Right lobe of liver (tissue), 6 donors: ENCODE measurements around the gene PCDHA4. TPM values are rescaled to one million over a fixed set of nuclear protein-coding genes. Genes with fewer than 3 reads are reported as not detected.
"Not testable (repeated sequence)": the region's sequence is repeated elsewhere in the genome, so short reads cannot be mapped to it uniquely, and the experiment has no call there.

Experiments used
- ATAC-seq, 4 donors: fragments of 200-7000 bp; cut with Tn5 transposase; one replicate each; pipeline ENCODE4 v1.9.1; 2020; ENCODE audit warnings: mild to moderate bottlenecking in 4 of 4, moderate library complexity in 4 of 4
- DNase-seq, 3 donors: peaks; one replicate each; pipeline ENCODE4 v3.0.0-alpha.2; 2020
- H3K27ac ChIP-seq, 3 donors: fragments of 200-600 bp; one replicate each; pipeline ENCODE4 v1.8.0; 2022
- H3K27me3 ChIP-seq, 2 donors: fragments of 200-600 bp; one replicate each; pipeline ENCODE4 v1.8.0; 2022
- H3K36me3 ChIP-seq, 4 donors: fragments of 200-600 bp; sonication (generic) in 1 of 4; one replicate each; pipeline versions ENCODE4 v1.5.1 to v1.8.0; 2017 to 2022; ENCODE audit warnings: control low read depth in 1 of 4
- H3K4me1 ChIP-seq, 4 donors: fragments of 200-600 bp; sonication (generic) in 1 of 4; one replicate each; pipeline versions ENCODE4 v1.5.1 to v1.8.0; 2017 to 2022; ENCODE audit warnings: control low read depth in 1 of 4
- H3K4me3 ChIP-seq, 3 donors: fragments of 200-600 bp; one replicate each; pipeline ENCODE4 v1.8.0; 2022
- H3K9me3 ChIP-seq, 4 donors: fragments of 200-600 bp; sonication (generic) in 1 of 4; one replicate each; pipeline versions ENCODE4 v1.5.1 to v1.8.0; 2017 to 2022; ENCODE audit warnings: control low read depth in 1 of 4
- POLR2A ChIP-seq: fragments of 450-650 bp; IDR thresholded peaks from one replicate; pipeline ENCODE4 v1.6.1; 2017; ENCODE audit warnings: antibody characterized with exemption, mild to moderate bottlenecking
- WGBS: methylation state at CpG from one replicate; pipeline ENCODE4 v1.1.6; 2018; ENCODE audit warnings: low coverage, low lambda C conversion rate; ENCODE audit not compliant: insufficient coverage; ENCODE audit errors: missing lambda C conversion rate; 5-methylcytosine and 5-hydroxymethylcytosine counted together
- intact Hi-C, 2 donors: fragments of 100-400 bp; cut with DNase I; formaldehyde crosslinking; loops; one replicate each; pipeline versions ENCODE4 v1.11.2 to v1.14.1; 2022
- total RNA-seq, 6 experiments: library from RNA; depleted of rRNA in 2 of 6; stranded (reverse); fragments of >200 nt in 2 of 6; fragmentation: NEBNext Ultra II Directional in 3 of 6; extraction: Animal tissue kit (Norgen Biotek cat#: 25700) in 3 of 6; gene quantifications; one replicate each; pipeline versions ENCODE4 v1.1.0 to v1.2.4, GENCODE V29; 2016 to 2023
- TF ChIP-seq, protein P1 (sequence below), 4 donors: fragments of 200-600 bp in 3 of 4; fragments of 450-650 bp in 1 of 4; IDR thresholded peaks; one replicate each; pipeline versions ENCODE4 v1.5.1 to v1.8.0; 2016 to 2022; ENCODE audit warnings: antibody characterized with exemption in 4 of 4, mild to moderate bottlenecking in 2 of 4
- donor health status: DM: no; HTN: yes; CAD: no.
- donor health status: DM: no; HTN: no; CAD: no.
- donor health status: DM: no; HTN: no; CAD: no.
- donor health status: DM: no; HTN: yes; CAD: no.
- donor health status: DM: no; HTN: yes; CAD: no.

Gene PCDHA4
- total RNA-seq, 6 experiments from 2014 or later: 0.09 to 0.19 (median 0.13) TPM; not detected in 2

DNA sequence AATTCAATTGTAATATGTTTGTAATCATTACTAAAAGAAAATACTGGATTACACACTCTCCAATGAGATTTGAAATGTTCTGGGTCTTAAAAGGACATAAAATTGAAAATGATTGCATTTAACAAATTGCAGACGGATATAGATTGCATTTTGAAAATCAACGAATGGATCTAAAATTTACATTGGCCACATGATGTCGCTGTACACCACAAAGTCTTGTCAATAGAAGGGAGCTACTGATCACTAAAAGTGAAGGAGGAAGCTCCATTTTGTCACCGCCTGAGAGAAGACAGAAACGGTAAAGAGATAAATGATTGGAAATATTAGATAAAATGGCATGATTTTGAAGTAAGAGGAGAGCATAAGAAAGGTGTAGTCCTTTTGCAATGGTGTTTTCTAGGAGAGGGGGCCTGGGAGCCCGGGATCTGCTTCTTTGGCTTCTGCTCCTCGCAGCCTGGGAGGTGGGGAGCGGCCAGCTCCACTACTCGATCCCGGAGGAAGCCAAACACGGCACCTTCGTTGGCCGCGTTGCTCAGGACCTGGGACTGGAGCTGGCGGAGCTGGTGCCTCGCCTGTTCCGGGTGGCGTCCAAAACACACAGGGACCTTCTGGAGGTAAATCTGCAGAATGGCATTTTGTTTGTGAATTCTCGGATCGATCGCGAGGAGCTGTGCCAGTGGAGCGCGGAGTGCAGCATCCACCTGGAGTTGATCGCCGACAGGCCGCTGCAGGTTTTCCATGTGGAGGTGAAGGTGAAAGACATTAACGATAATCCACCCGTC, 20.8 kb upstream of the PCDHA4 start, which contains the start of gene PCDHA1:
PCDHA1 (plus strand) TSS at position 236 of the 782 bp plus-strand sequence.
- TF ChIP-seq, protein P1, sequence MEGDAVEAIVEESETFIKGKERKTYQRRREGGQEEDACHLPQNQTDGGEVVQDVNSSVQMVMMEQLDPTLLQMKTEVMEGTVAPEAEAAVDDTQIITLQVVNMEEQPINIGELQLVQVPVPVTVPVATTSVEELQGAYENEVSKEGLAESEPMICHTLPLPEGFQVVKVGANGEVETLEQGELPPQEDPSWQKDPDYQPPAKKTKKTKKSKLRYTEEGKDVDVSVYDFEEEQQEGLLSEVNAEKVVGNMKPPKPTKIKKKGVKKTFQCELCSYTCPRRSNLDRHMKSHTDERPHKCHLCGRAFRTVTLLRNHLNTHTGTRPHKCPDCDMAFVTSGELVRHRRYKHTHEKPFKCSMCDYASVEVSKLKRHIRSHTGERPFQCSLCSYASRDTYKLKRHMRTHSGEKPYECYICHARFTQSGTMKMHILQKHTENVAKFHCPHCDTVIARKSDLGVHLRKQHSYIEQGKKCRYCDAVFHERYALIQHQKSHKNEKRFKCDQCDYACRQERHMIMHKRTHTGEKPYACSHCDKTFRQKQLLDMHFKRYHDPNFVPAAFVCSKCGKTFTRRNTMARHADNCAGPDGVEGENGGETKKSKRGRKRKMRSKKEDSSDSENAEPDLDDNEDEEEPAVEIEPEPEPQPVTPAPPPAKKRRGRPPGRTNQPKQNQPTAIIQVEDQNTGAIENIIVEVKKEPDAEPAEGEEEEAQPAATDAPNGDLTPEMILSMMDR (IDR thresholded peaks at IDR 0.05): no peak
- TF ChIP-seq POLR2A: no peak
- peaks cover 0 to 8% (median 2%) of the 10 kb centered on the region in 4 donors for H3K9me3 ChIP-seq
- H3K27ac ChIP-seq: no peak within 1 kb of the TSS

DNA sequence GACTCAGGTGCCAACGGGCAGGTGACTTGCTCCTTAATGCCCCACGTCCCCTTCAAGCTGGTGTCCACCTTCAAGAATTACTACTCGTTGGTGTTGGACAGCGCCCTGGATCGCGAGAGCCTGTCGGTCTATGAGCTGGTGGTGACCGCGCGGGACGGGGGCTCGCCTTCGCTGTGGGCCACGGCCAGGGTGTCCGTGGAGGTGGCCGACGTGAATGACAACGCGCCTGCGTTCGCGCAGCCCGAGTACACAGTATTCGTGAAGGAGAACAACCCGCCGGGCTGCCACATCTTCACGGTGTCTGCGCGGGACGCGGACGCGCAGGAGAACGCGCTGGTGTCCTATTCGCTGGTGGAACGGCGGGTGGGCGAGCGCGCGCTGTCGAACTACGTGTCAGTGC, 19.4 kb upstream of the PCDHA4 start:
- H3K4me3 ChIP-seq: not testable (repeated sequence)

More for the DNA sequence above, 20.8 kb upstream of the PCDHA4 start, which contains the start of gene PCDHA1:
- H3K4me1 ChIP-seq: no peaks in the 10 kb centered on the region
- intact Hi-C loops: no loop called here
- DNase-seq (no peak), ATAC-seq (no peak)
- no peak within 1 kb of the TSS for H3K4me3 ChIP-seq
- H3K36me3 ChIP-seq: no peaks in the 10 kb centered on the region
- 10% methylated on average over 12 of the region's 29 CpGs for WGBS
- no peaks in the 10 kb centered on the region for H3K27me3 ChIP-seq

DNA sequence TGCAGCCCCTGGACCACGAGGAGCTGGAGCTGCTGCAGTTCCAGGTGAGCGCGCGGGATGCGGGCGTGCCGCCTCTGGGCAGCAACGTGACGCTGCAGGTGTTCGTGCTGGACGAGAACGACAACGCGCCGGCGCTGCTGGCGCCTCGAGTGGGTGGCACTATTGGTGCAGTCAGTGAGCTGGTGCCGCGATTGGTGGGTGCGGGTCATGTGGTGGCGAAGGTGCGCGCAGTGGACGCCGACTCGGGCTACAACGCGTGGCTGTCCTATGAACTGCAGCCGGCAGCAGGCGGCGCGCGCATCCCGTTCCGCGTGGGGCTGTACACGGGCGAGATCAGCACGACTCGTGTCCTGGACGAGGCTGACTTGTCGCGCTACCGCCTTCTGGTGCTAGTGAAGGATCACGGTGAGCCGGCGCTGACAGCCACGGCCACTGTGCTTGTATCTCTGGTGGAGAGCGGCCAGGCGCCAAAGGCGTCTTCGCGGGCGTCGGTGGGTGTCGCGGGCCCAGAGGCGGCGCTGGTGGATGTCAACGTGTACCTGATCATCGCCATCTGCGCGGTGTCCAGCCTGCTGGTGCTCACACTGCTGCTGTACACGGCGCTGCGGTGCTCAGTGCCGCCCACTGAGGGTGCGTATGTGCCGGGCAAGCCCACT, 18.9 kb upstream of the PCDHA4 start:
- H3K27me3 ChIP-seq, H3K9me3 ChIP-seq, H3K4me1 ChIP-seq, H3K27ac ChIP-seq, ATAC-seq, H3K36me3 ChIP-seq, H3K4me3 ChIP-seq, DNase-seq, intact Hi-C loops: not testable (repeated sequence)
- WGBS: no CpG with 5 or more reads among the region's 70 CpGs

More for the DNA sequence above, 19.4 kb upstream of the PCDHA4 start:
- H3K27me3 ChIP-seq, H3K27ac ChIP-seq, H3K36me3 ChIP-seq, intact Hi-C loops, H3K9me3 ChIP-seq, ATAC-seq, H3K4me1 ChIP-seq, DNase-seq: not testable (repeated sequence)
- WGBS: 45% methylated on average over 13 of the region's 44 CpGs

DNA sequence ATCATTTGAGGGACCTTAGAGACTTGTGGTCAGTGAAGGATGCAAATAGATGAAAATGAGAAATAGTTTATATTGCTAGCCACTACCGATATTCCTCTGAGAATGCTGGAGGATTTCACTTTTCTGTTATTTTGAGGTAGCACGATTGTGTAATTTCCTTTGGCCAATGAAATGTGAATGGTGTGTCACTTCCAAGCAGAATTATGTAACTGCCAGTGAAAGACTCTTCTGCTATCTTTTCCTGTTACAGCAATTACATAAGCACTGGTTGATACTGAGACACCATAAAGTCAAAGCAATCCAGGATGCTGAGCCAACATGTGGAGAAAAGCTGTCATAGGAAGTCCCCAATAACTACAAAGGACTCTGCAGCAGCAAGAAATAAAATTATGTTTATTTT, 15.8 kb upstream of the PCDHA4 start:
- DNase-seq (no peak), ATAC-seq (no peak)
- Histone ChIP-seq H3K27ac (no peak overlapping the region), H3K9me3 (peaks cover 0 to 13% (median 3%) of the 10 kb centered on the region in 4 donors), H3K4me3 (no peak overlapping the region), H3K4me1 (no peaks in the 10 kb centered on the region), H3K36me3 (no peaks in the 10 kb centered on the region), H3K27me3 (peaks cover 0 to 5% of the 10 kb centered on the region in 2 donors)
- 34% methylated on average over 2 of the region's 2 CpGs for WGBS
- TF ChIP-seq, protein P1 (IDR thresholded peaks at IDR 0.05): no peak
- TF ChIP-seq POLR2A: no peak
- intact Hi-C loops: no loop called here

DNA sequence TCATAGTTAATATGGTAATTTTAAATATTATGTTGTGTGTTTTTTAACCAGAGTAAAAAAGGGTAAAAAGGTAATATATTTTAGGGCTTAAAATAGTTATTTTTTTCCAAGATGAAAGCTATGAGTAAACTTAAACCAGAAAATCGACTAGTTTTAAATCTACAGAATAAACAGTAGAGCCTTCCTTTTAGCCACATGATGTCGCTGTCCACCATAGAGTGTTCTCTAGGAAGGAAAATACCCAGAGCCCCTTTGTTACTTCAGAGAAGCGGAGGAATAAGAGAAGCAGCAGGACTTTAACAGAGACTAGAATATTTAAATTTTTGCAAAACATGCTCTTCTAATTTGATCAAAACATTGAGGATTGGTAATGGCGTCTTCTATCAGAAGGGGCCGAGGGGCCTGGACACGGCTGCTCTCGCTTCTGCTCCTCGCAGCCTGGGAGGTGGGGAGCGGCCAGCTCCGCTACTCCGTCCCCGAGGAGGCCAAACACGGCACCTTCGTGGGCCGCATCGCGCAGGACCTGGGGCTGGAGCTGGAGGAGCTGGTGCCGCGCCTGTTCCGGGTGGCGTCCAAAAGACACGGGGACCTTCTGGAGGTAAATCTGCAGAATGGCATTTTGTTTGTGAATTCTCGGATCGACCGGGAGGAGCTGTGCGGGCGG, 12.1 kb upstream of the PCDHA4 start, which contains the start of gene PCDHA2:
PCDHA2 (plus strand) TSS at position 258 of the 664 bp plus-strand sequence.
- ATAC-seq (no peak), DNase-seq (no peak)
- Histone ChIP-seq H3K36me3 (no peaks in the 10 kb centered on the region), H3K4me1 (no peaks in the 10 kb centered on the region), H3K4me3 (no peak within 1 kb of the TSS), H3K27ac (no peak within 1 kb of the TSS), H3K9me3 (peaks cover 0 to 5% (median 2%) of the 10 kb centered on the region in 4 donors), H3K27me3 (peaks cover 0 to 5% of the 10 kb centered on the region in 2 donors)
- WGBS: 15% methylated on average over 17 of the region's 27 CpGs
- TF ChIP-seq, protein P1 (IDR thresholded peaks at IDR 0.05): no peak
- no peak for TF ChIP-seq POLR2A
- intact Hi-C loops: no loop called here
